ENCODE data around the gene SEMA3B.
A peak's percentile ranks its signal among the peaks of the same experiment; 100 is the strongest.
"Not testable (repeated sequence)": the region's sequence is repeated elsewhere in the genome, so short reads cannot be mapped to it uniquely, and the experiment has no call there.

The SEMA3B gene

GRCh38 chr3:50260027-50260941 lies 8.7 kb upstream of the SEMA3B start:
- DNase-seq: peak; percentile 60 to 66

- no peak for DNase-seq
Observed at GRCh38 chr3:50260942-50261441, 8.0 kb upstream of the SEMA3B start.

GRCh38 chr3:50261505-50261904 lies 7.4 kb upstream of the SEMA3B start:
- DNase-seq: no peak

- DNase-seq: not testable (repeated sequence)
Observed at GRCh38 chr3:50262200-50262599, 6.7 kb upstream of the SEMA3B start.

- no peak for DNase-seq
Observed at GRCh38 chr3:50262778-50263177, 6.2 kb upstream of the SEMA3B start.

GRCh38 chr3:50263478-50264382 lies 5.2 kb upstream of the SEMA3B start:
- DNase-seq: no peak

GRCh38 chr3:50264383-50264963 lies 4.5 kb upstream of the SEMA3B start:
- no peak for DNase-seq

- no peak for DNase-seq
Observed at GRCh38 chr3:50264964-50265485, 3.9 kb upstream of the SEMA3B start.

GRCh38 chr3:50265571-50265970 lies 3.4 kb upstream of the SEMA3B start:
- no peak for DNase-seq

GRCh38 chr3:50266017-50266416 lies 2.9 kb upstream of the SEMA3B start:
- no peak for DNase-seq

GRCh38 chr3:50266836-50267235 lies 2.1 kb upstream of the SEMA3B start:
- DNase-seq: no peak

GRCh38 chr3:50267280-50267913 lies 1.6 kb upstream of the SEMA3B start:
- no peak for DNase-seq

- DNase-seq: no peak
Observed at GRCh38 chr3:50268276-50268675, 671 bp upstream of the SEMA3B start.

GRCh38 chr3:50269460-50269859 lies 513 bp downstream of the SEMA3B start:
- DNase-seq: no peak

GRCh38 chr3:50269977-50270413 lies 1.0 kb downstream of the SEMA3B start:
- DNase-seq: no peak

GRCh38 chr3:50270422-50271224 lies 1.7 kb downstream of the SEMA3B start:
- no peak for DNase-seq

- DNase-seq: no peak
Observed at GRCh38 chr3:50271314-50271936, 2.5 kb downstream of the SEMA3B start.

- not testable (repeated sequence) for DNase-seq
Observed at GRCh38 chr3:50272538-50272910, 3.6 kb downstream of the SEMA3B start.

- peak; percentile 84 to 86 for DNase-seq
Observed at GRCh38 chr3:50272911-50273688, 4.2 kb downstream of the SEMA3B start.

- no peak for DNase-seq
Observed at GRCh38 chr3:50273689-50274065, 4.7 kb downstream of the SEMA3B start.
